Measurements from ENCODE around the gene PDCD11.

Gene PDCD11

GRCh38 chr10:103451831-103452505 is 55.5 kb downstream of the PDCD11 start, which contains the start of gene CALHM2:
CALHM2 (minus strand) TSS chr10:103452370; CDS start chr10:103449941, 2,429 bp downstream.
- no peak for DNase-seq

GRCh38 chr10:103452506-103453230 is 56.2 kb downstream of the PDCD11 start:
- no peak for DNase-seq

- DNase-seq = no peak
Observed at GRCh38 chr10:103454026-103454425, 57.6 kb downstream of the PDCD11 start.

GRCh38 chr10:103455235-103455634 is 58.8 kb downstream of the PDCD11 start:
- DNase-seq = no peak

GRCh38 chr10:103456074-103456660 is 59.7 kb downstream of the PDCD11 start:
- DNase-seq = no peak

- DNase-seq = no peak
Observed at GRCh38 chr10:103457176-103457712, 60.8 kb downstream of the PDCD11 start.

GRCh38 chr10:103457896-103458583 is 61.6 kb downstream of the PDCD11 start:
- DNase-seq = no peak

GRCh38 chr10:103458720-103459119 is 62.3 kb downstream of the PDCD11 start, which contains the start of gene CALHM1:
CALHM1 (minus strand) TSS chr10:103458900; CDS start chr10:103458751, 149 bp downstream.
- DNase-seq = no peak

GRCh38 chr10:103459615-103460014 is 63.2 kb downstream of the PDCD11 start:
- no peak for DNase-seq

GRCh38 chr10:103463499-103463898 is 67.1 kb downstream of the PDCD11 start:
- DNase-seq = no peak

- DNase-seq = no peak
Observed at GRCh38 chr10:103465411-103466179, 69.2 kb downstream of the PDCD11 start.

GRCh38 chr10:103466734-103467133 is 70.3 kb downstream of the PDCD11 start:
- DNase-seq = no peak

- DNase-seq = no peak
Observed at GRCh38 chr10:103467406-103467805, 71.0 kb downstream of the PDCD11 start.

GRCh38 chr10:103469201-103469600 is 72.8 kb downstream of the PDCD11 start:
- no peak for DNase-seq

GRCh38 chr10:103470761-103471653 is 74.6 kb downstream of the PDCD11 start:
- DNase-seq = no peak

- DNase-seq = no peak
Observed at GRCh38 chr10:103472005-103472404, 75.6 kb downstream of the PDCD11 start.

- no peak for DNase-seq
Observed at GRCh38 chr10:103473261-103473671, 76.8 kb downstream of the PDCD11 start.

- no peak for DNase-seq
Observed at GRCh38 chr10:103474077-103474476, 77.7 kb downstream of the PDCD11 start.

GRCh38 chr10:103475437-103475836 is 79.0 kb downstream of the PDCD11 start:
- DNase-seq = no peak

GRCh38 chr10:103476046-103476768 is 79.8 kb downstream of the PDCD11 start:
- no peak for DNase-seq
